Islet precursor cell (in vitro differentiated cells): ENCODE measurements around the gene KRTAP16-1.

Source experiments
- DNase-seq: peaks from one replicate; pipeline ENCODE4 v3.0.0-alpha.2; 2018

The KRTAP16-1 gene

GRCh38 chr17:41308918-41309359 lies at the start of gene KRTAP16-1:
Gene KRTAP16-1 (minus strand): TSS chr17:41309309. CDS start chr17:41309253, 56 bp downstream.
- DNase-seq = no peak

GRCh38 chr17:41354536-41354935 lies 45.4 kb upstream of the KRTAP16-1 start:
- DNase-seq = no peak

- DNase-seq = peak; percentile 68
These were observed 43.7 kb upstream of the KRTAP16-1 start for GRCh38 chr17:41352597-41353366.

GRCh38 chr17:41351177-41351576 lies 42.1 kb upstream of the KRTAP16-1 start:
- DNase-seq = no peak

GRCh38 chr17:41350381-41350878 lies 41.3 kb upstream of the KRTAP16-1 start, which contains the start of gene KRT33A:
Gene KRT33A (minus strand): TSS chr17:41350828. CDS start chr17:41350767, 61 bp downstream.
- DNase-seq = peak; percentile 41

- peak; percentile 51 for DNase-seq
These were observed 39.0 kb upstream of the KRTAP16-1 start for GRCh38 chr17:41347869-41348760.

- DNase-seq = peak; percentile 31
These were observed 37.3 kb upstream of the KRTAP16-1 start for GRCh38 chr17:41346421-41346820.

GRCh38 chr17:41345992-41346391 lies 36.9 kb upstream of the KRTAP16-1 start:
- peak; percentile 28 for DNase-seq

- peak; percentile 19 for DNase-seq
These were observed 33.9 kb upstream of the KRTAP16-1 start for GRCh38 chr17:41343029-41343428.

GRCh38 chr17:41340934-41341861 lies 32.1 kb upstream of the KRTAP16-1 start:
- no peak for DNase-seq

GRCh38 chr17:41340494-41340893 lies 31.4 kb upstream of the KRTAP16-1 start:
- DNase-seq = peak; percentile 41

GRCh38 chr17:41339571-41340172 lies 30.6 kb upstream of the KRTAP16-1 start:
- peak; percentile 45 for DNase-seq

- DNase-seq = peak; percentile 21
These were observed 29.9 kb upstream of the KRTAP16-1 start for GRCh38 chr17:41338961-41339485.

GRCh38 chr17:41335747-41336146 lies 26.6 kb upstream of the KRTAP16-1 start:
- no peak for DNase-seq

GRCh38 chr17:41334385-41335305 lies 25.5 kb upstream of the KRTAP16-1 start:
- DNase-seq = peak; percentile 43

- peak; percentile 36 for DNase-seq
These were observed 24.7 kb upstream of the KRTAP16-1 start for GRCh38 chr17:41333836-41334235.

GRCh38 chr17:41333098-41333497 lies 24.0 kb upstream of the KRTAP16-1 start:
- peak; percentile 62 for DNase-seq

- peak; percentile 55 for DNase-seq
These were observed 23.1 kb upstream of the KRTAP16-1 start for GRCh38 chr17:41332239-41332638.

GRCh38 chr17:41331606-41332005 lies 22.5 kb upstream of the KRTAP16-1 start:
- peak; percentile 38 for DNase-seq

- peak; percentile 89 for DNase-seq
These were observed 20.3 kb upstream of the KRTAP16-1 start for GRCh38 chr17:41329279-41329948.
